GM19468 (cell line): Measurements from ENCODE around the gene GSTM1.
"Not testable (repeated sequence)": the region's sequence is repeated elsewhere in the genome, so short reads cannot be mapped to it uniquely, and the experiment has no call there.

ENCODE experiments used
- ATAC-seq: cut with Tn5 transposase; IDR thresholded peaks from one replicate; pipeline ENCODE4 v1.9.1; 2021; ENCODE audit warnings: mild to moderate bottlenecking, moderate library complexity, moderate number of reproducible peaks; ENCODE audit not compliant: unreplicated experiment; ENCODE audit errors: extremely low read depth

Gene GSTM1

DNA sequence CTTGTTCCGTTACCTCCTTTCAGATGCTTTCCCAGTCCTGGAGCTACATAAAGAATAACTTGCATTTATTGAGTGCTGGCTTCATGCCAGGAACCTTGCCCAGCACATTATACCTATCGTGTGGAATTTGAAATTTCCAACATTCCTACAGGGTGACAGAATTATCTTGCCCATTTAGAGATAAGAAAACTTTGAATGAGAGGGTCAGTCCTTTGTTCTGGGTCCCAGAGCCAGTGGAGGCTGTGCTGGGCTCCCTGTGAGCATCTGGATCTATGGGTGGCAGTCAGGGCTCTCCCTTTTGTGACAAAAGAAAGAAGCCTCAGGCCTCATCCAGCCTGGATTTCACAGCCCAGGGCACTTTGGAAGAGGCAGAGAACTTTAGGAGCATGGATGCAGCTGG is 28.5 kb upstream of the GSTM1 start:
- no peak for ATAC-seq

DNA sequence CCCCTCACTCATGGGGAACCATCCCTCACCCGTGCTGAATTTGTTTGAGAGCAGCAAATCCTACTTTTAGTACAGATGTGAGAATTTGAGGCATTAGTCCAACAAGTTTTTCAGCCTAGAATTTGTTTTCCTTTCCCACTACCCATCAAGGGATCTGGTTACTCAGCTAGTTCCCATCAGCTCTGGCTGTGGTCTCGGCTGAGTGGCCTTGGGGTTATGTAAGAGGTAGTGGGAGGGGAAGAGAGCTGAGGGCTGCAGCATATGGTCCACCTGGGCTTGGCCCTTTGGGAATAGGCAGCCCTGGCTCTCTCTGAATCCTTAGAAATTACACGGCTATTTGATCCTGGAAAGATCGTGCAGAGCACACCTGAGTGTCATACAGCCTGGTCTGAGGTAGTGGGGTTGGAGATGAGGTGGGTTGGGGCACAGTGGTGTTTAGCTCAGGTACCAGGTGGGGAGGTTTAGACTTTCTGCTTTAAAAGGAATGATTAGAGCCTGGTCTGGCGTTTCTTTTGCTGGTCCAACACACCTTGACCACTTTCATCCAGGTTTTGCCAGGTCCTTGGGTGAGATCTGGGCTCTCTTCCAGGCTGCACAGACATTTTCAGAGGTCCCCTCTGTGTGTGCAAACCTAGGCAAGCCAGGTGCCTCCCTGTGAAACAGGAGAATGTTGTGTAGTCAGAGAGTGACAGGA is 27.5 kb upstream of the GSTM1 start:
- no peak for ATAC-seq

GRCh38 chr1:109660691-109661026 is 27.0 kb upstream of the GSTM1 start:
- not testable (repeated sequence) for ATAC-seq

DNA sequence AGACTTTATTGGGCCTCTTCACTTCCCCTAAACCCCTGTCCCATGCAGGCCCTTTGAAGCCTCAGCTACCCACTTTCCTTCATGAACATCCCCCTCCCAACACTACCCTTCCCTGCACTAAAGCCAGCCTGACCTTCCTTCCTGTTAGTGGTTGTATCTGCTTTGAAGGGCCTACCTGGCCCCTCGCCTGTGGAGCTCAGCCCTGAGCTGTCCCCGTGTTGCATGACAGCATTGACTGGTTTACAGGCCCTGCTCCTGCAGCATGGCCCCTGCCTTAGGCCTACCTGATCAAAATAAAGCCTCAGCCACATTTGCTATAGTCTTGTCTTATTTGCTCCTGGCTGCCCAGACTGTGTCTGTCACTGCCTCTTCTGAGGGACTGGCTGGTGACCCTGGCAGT is 26.2 kb upstream of the GSTM1 start:
- no peak for ATAC-seq

DNA sequence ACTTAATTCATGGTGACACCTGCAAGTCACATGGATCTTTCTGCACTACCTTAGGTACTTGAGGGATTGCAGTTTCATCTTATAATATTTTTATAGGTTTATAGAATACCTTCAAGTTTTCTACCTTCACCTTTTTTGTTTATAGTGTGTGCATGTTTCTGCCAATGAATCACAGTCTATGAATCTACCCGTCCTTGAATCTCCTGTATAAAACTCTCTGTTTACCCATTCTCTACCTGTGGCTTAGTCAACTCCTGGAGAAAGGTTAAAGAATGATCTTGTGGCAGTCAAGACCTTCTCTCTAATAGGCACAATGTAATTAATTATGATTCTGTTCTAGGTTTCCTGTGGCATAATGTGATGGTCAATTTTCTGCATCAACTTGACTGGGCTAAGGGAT is 22.9 kb upstream of the GSTM1 start:
- ATAC-seq = no peak

DNA sequence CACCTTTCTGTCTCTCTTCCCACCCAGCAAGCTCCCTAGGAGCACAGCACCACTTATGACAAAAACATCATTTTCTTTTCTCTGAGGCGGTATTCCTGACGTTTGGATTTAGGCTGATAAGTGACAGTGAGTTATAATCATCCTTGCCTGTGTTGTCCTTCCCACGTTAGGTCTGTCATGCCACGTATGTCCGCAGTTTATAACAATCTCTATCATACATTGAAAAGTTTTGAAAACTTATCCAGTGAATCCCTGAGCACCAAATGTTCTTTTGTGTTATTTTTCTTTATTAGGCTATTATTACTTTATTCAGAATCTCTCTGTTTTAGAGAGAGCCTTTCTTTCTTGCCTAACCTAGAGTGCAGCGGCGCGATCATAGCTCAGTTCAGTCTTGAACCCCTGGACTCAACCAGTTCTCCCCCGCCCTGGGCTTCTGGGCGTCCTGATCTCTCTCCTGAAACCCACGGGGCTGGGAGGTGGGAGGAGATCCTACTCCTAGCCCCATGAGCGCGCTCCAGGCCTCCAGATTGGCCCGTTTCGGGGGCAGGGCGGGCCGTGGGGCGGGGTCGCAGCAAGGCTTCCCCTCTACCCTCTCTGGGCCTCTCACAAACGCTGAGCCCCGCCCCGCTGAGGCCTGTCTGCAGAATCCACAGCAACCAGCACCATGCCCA is 20.0 kb upstream of the GSTM1 start, which contains the start of gene GSTM2:
Gene GSTM2 (plus strand): TSS at position 606 of the 671 bp plus-strand sequence. CDS start 59 bp downstream, at position 665.
- ATAC-seq = peak; percentile 75

DNA sequence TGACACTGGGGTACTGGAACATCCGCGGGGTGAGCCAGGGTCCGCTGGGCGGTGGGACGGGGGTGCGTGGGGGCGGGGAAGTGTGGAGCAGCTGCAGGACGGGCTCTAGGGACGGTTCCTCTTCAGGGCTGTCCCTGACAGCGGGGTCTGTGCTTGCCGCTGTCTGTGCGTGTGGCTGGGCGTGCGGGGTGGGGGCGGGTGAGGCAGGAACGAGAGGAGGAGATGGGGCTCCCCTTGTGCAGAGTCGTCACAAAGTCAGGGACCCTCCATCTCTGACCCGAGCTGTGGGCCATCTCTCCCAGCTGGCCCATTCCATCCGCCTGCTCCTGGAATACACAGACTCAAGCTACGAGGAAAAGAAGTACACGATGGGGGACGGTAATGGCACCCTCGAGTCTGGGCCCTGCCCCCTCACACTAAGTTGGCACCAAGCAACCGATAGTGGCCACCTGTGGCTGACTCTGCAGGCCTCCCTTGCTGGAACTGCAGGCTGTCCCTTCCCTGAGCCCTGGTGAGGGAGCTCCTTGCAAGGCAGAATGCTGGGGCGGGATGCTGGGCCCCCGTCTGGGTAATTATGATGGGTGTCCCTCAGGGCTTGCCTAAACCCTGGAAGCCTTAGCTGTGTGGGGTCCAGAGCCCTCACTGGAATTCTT is 19.4 kb upstream of the GSTM1 start:
- ATAC-seq = no peak

DNA sequence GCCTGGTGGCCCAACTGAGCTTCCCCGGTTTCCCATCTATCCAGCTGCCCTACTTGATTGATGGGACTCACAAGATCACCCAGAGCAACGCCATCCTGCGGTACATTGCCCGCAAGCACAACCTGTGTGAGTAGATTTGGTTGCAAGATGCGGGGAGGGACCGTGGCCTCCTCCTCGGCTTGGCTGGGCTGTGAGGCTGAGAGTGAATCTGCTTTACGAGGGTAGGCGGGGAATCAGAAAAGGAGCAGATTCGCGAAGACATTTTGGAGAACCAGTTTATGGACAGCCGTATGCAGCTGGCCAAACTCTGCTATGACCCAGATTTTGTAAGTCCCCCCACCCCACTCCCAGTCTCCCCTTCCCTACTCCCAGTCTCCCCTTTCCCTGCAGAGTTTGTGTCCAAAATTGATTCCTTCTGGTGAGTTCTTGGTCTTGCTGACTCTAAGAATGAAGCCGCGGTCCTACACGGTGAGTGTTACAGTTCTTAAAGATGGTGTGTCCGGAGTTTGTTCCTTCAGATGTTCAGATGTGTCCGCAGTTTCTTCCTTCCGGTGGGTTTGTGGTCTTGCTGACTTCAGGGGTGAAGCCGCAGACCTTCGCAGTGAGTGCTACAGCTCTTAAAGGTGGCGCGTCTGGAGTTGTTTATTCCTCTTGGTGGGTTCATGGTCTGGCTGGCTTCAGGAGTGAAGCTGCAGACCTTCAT is 18.2 kb upstream of the GSTM1 start:
- ATAC-seq = no peak

GRCh38 chr1:109669949-109670302 is 17.7 kb upstream of the GSTM1 start:
- ATAC-seq = not testable (repeated sequence)

DNA sequence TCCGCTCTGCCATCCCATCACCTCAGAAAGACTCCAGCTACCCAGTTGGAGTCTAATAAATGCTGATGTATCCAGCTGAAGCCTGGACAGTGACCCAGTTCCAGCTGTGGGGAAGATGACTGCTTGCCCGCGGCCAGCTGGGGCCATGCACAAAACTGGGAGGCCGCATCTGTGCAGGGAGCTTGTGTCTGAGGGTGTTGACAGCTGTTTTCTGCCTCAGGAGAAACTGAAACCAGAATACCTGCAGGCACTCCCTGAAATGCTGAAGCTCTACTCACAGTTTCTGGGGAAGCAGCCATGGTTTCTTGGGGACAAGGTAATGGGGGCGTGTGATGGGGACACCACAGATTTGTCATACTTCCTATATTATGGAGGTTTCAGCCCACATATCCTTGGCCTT is 16.6 kb upstream of the GSTM1 start:
- no peak for ATAC-seq

DNA sequence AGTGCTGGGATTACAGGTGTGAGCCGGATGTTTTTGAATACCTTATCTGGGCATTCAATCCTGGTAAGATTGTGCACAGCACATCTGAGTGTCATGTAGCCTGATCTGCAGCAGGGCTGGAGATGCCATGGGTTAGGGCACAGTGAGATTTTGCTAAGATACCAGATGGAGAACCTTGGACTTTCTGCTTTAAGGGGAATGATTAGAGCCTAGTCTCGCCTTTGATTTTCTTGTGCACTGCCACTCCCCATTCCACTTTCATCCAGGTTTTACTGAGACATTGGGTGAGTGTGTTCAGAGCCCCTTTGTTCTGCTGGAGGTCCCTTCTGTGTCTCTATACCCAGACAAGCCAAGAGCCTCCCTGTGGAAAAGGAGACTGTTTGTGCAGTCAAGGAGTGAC is 13.8 kb upstream of the GSTM1 start:
- not testable (repeated sequence) for ATAC-seq

DNA sequence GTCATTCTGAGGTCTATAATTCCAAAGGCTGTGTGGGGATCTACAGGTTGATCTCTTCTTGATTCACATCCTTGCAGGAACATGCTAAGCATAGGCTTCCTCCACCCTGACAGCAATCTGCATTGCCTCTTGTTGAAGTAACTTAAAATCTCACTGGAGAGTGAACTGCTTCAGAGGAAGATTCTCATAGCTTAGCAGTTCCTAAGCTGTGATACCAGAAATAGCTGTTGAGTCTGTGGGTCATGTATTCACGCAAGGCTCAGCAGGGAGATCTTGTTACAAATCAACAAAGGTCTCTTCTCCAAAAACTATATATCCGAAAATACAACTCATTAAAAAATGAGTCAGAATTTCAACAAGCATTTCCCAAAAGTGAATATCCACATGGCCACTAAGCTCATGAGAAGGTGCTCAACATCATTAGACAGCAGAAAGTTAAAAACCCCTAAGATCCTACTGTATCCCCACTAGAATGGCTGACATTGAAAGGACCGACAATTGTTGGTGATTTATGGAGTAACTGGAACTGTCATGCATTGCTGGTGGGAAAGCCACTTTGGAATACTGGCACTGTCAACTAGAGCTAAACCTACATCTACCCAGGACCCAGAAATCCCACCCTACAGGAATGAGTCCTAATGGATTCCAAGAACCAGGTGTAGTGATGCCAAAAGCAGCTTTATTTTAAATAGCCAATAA is 10.8 kb upstream of the GSTM1 start:
- not testable (repeated sequence) for ATAC-seq

- no peak for ATAC-seq
These were observed 10.2 kb upstream of the GSTM1 start for GRCh38 chr1:109677459-109677858.

GRCh38 chr1:109678637-109679036 is 9.0 kb upstream of the GSTM1 start:
- ATAC-seq = not testable (repeated sequence)

DNA sequence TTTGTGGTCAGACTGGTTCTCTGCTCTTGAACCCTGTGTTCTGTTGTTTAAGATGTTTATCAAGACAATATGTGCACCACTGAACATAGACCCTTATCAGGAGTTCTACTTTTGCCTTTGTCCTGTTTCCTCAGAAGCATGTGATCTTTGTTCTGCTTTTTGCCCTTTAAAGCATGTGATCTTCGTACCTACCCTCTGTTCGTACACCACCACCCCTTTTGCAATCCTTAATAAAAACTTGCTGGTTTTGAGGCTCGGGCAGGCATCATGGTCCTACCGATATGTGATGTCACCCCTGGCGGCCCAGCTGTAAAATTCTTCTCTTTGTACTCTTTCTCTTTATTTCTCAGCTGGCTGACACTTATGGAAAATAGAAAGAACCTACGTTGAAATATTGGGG is 2.8 kb upstream of the GSTM1 start:
- not testable (repeated sequence) for ATAC-seq

- not testable (repeated sequence) for ATAC-seq
These were observed 2.2 kb upstream of the GSTM1 start for GRCh38 chr1:109685399-109685798.

DNA sequence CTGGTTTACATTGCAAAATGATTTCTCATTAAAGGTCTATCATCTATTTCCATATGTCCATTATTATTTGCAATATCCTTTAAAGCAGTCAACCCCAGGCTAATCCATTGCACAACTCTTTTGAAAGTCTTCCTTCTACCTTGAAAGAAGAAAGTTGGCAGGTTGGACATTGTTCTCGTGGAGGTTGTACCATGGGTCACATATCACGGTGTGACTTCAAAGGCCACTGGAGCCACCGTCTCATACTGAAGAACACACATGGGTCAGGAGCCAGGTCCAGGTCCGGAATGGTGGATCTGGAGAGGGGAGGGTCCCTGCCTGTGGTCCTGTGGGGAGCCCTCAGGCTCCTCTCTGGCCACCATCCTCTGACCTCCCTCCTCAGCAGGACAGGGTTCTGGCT is 1.7 kb upstream of the GSTM1 start:
- not testable (repeated sequence) for ATAC-seq

GRCh38 chr1:109687109-109687508 is 508 bp upstream of the GSTM1 start:
- ATAC-seq = not testable (repeated sequence)

GRCh38 chr1:109689844-109690405 is 2.3 kb downstream of the GSTM1 start:
- no peak for ATAC-seq

- no peak for ATAC-seq
These were observed 4.1 kb downstream of the GSTM1 start for GRCh38 chr1:109691759-109692158.
